Keratinocyte (primary cell): Measurements from ENCODE around the gene USH2A. TPM values are rescaled to one million over a fixed set of nuclear protein-coding genes. Genes with fewer than 3 reads are reported as not detected.

ENCODE experiments used
- DNase-seq: peaks from one replicate; pipeline ENCODE4 v3.0.0-alpha.2; 2011; ENCODE audit warnings: low read depth, missing footprints, low spot score
- FAIRE-seq: peaks from 2 replicates; lab custom pipeline; 2011; peaks lifted over from hg19 to GRCh38; lab: Jason Lieb, UNC
- H2AFZ ChIP-seq: 2 replicates; pipeline ENCODE4 v1.6.0; 2012; ENCODE audit warnings: low read length, control low read depth, inconsistent platforms; ENCODE audit not compliant: control insufficient read depth
- H3K27ac ChIP-seq: 2 replicates; pipeline ENCODE4 v1.5.1; 2011; ENCODE audit warnings: low read length; ENCODE audit not compliant: control insufficient read depth, insufficient read depth
- H3K27me3 ChIP-seq: 3 replicates; pipeline ENCODE4 v1.6.0; 2011; ENCODE audit warnings: low read length; ENCODE audit not compliant: control insufficient read depth, insufficient read depth; ENCODE audit errors: extremely low read depth
- H3K36me3 ChIP-seq, 2 experiments: 2 replicates in 1 of 2; 3 replicates in 1 of 2; pipeline ENCODE4 v1.5.1; 2011; ENCODE audit warnings: low read length in 2 of 2, mild to moderate bottlenecking in 1 of 2; ENCODE audit not compliant: control insufficient read depth in 2 of 2, insufficient read depth in 2 of 2; ENCODE audit errors: extremely low read depth in 1 of 2
- H3K4me1 ChIP-seq: 3 replicates; pipeline ENCODE4 v1.5.1; 2011; ENCODE audit warnings: low read length; ENCODE audit not compliant: control insufficient read depth, insufficient read depth; ENCODE audit errors: extremely low read depth
- H3K4me2 ChIP-seq: 3 replicates; pipeline ENCODE4 v1.6.0; 2011; ENCODE audit warnings: low read depth, low read length; ENCODE audit not compliant: control insufficient read depth, insufficient read depth; ENCODE audit errors: extremely low read depth
- H3K4me3 ChIP-seq, 3 experiments: fragments of 200-600 bp in 1 of 3; sonication (generic) in 1 of 3; 2 replicates in 2 of 3; 3 replicates in 1 of 3; pipeline ENCODE4 v1.5.1; 2011 to 2016; ENCODE audit warnings: low read length in 3 of 3, mild to moderate bottlenecking in 3 of 3, control low read depth in 2 of 3, inconsistent platforms in 1 of 3, low read depth in 1 of 3, mixed read lengths in 1 of 3, mixed run types in 1 of 3, moderate library complexity in 1 of 3; ENCODE audit not compliant: control insufficient read depth in 2 of 3, insufficient read depth in 2 of 3; ENCODE audit errors: extremely low read depth in 1 of 3
- H3K79me2 ChIP-seq: 2 replicates; pipeline ENCODE4 v1.6.0; 2012; ENCODE audit warnings: low read length; ENCODE audit not compliant: control insufficient read depth, insufficient read depth
- H3K9ac ChIP-seq: 3 replicates; pipeline ENCODE4 v1.6.0; 2011; ENCODE audit warnings: low read length; ENCODE audit not compliant: control insufficient read depth, insufficient read depth; ENCODE audit errors: extremely low read depth
- H3K9me1 ChIP-seq: 3 replicates; pipeline ENCODE4 v1.6.0; 2011; ENCODE audit warnings: low read length; ENCODE audit not compliant: control insufficient read depth, insufficient read depth; ENCODE audit errors: extremely low read depth
- H3K9me3 ChIP-seq: 2 replicates; pipeline ENCODE4 v1.5.1; 2012; ENCODE audit warnings: low read depth, low read length; ENCODE audit not compliant: control insufficient read depth
- H4K20me1 ChIP-seq: 3 replicates; pipeline ENCODE4 v1.6.0; 2011; ENCODE audit warnings: low read length; ENCODE audit not compliant: control insufficient read depth, insufficient read depth; ENCODE audit errors: extremely low read depth
- EZH2 ChIP-seq: IDR thresholded peaks from one replicate; pipeline ENCODE4 v1.6.1; 2012; ENCODE audit warnings: inconsistent platforms, mild to moderate bottlenecking, low read length, moderate library complexity
- dilution Hi-C: fragments of 300-500 bp; cut with MboI; formaldehyde crosslinking; loops from one replicate; pipeline ENCODE4 v1.7.0; 2020; ENCODE audit warnings: low sequenced_read_pairs; ENCODE audit not compliant: extremely low pct_ligation_motif_present
- polyA plus RNA-seq, 5 experiments: library from polyadenylated mRNA; depleted of rRNA in 3 of 5; stranded (reverse) in 3 of 5; stranded (forward) in 1 of 5; unstranded in 1 of 5; fragments of >200 nt; gene quantifications; 1 replicate in 1 of 5; 2 replicates in 3 of 5; 3 replicates in 1 of 5; pipeline versions ENCODE4 v1.2.1 to v1.2.3, GENCODE V29; 2011 to 2012; ENCODE audit warnings: missing spikeins in 2 of 5, low read depth in 1 of 5, low replicate concordance in 1 of 5
- TF ChIP-seq, protein P1 (sequence below), 3 experiments: IDR thresholded peaks in 1 of 3; conservative IDR thresholded peaks in 1 of 3; optimal IDR thresholded peaks in 1 of 3; 2 replicates in 2 of 3; 3 replicates in 1 of 3; pipeline versions ENCODE3 to v1.5.1; 2011; ENCODE audit warnings: low read length in 3 of 3, mild to moderate bottlenecking in 3 of 3, moderate library complexity in 2 of 3, control low read depth in 1 of 3, inconsistent platforms in 1 of 3; ENCODE audit not compliant: insufficient read depth in 2 of 3; ENCODE audit errors: extremely low read depth in 1 of 3

USH2A gene
- polyA plus RNA-seq, 1 donor (not counting 4 experiments of a cell fraction or from before 2014, with no cell fraction given) = not detected

DNA sequence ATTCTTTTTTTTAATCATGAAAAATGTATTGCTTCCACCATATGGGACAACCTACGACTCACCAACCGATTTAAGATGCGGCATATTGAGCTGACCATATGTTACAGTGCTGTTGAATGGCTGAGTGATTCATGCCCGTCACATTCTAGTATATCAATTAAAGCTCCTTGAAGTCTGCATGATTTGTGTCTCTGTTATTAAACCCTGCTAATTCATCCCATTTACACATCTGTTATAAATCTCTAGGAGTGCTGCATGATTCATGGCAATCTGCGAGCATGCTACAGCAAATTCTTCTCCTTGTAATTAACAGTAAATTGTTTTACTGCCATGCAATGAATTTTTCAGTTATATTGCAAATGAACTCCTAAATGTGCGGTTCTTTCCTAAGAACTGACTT lies 239.8 kb downstream of the USH2A start:
- H3K9me3 ChIP-seq = no peaks in the 10 kb centered on the region
- dilution Hi-C loops = no loop called here
- peak overlapping the region in 1 of 3 experiments; percentile 30 for H3K4me3 ChIP-seq
- no peak for TF ChIP-seq EZH2
- TF ChIP-seq, protein P1, sequence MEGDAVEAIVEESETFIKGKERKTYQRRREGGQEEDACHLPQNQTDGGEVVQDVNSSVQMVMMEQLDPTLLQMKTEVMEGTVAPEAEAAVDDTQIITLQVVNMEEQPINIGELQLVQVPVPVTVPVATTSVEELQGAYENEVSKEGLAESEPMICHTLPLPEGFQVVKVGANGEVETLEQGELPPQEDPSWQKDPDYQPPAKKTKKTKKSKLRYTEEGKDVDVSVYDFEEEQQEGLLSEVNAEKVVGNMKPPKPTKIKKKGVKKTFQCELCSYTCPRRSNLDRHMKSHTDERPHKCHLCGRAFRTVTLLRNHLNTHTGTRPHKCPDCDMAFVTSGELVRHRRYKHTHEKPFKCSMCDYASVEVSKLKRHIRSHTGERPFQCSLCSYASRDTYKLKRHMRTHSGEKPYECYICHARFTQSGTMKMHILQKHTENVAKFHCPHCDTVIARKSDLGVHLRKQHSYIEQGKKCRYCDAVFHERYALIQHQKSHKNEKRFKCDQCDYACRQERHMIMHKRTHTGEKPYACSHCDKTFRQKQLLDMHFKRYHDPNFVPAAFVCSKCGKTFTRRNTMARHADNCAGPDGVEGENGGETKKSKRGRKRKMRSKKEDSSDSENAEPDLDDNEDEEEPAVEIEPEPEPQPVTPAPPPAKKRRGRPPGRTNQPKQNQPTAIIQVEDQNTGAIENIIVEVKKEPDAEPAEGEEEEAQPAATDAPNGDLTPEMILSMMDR (optimal IDR thresholded peaks at IDR 0.05 in 1 of 3, IDR thresholded peaks at IDR 0.05 in 1 of 3, conservative IDR thresholded peaks at IDR 0.05 in 1 of 3; ENCODE audit: extremely low read depth in 1 of 3, insufficient read depth in 2 of 3, low read length in 3 of 3) = no peak
- H3K4me2 ChIP-seq = no peak overlapping the region
- no peaks in the 10 kb centered on the region for H3K36me3 ChIP-seq
- no peaks in the 10 kb centered on the region for H3K79me2 ChIP-seq
- DNase-seq (no peak), FAIRE-seq (peak; percentile 17)
- no peaks in the 10 kb centered on the region for H4K20me1 ChIP-seq
- no peaks in the 10 kb centered on the region for H3K9me1 ChIP-seq
- H2AFZ ChIP-seq = no peak overlapping the region
- H3K4me1 ChIP-seq = no peaks in the 10 kb centered on the region
- peaks cover 2% of the 10 kb centered on the region for H3K27me3 ChIP-seq
- no peak overlapping the region for H3K27ac ChIP-seq
- no peak overlapping the region for H3K9ac ChIP-seq

DNA sequence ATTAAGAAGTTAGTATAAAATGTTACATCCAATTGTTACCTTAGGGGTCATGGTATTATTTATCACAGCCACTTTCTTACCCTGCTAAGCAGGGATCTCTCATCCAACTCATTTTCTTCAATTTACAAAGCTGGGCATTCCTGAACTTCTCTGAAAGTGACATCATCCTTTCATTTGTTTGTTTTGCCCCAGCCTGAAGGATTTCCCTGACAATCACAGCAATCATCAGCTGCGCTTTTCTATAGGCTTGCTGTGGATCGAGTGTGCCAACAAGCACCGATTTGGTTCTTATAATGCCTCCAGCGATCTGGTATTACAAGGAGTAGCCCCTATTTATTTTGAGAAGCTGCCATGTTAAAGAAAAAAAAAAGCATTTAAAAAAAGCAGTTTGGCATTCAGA lies 240.2 kb downstream of the USH2A start:
- FAIRE-seq = no peak
- H3K36me3 ChIP-seq = no peaks in the 10 kb centered on the region
- H3K27ac ChIP-seq = no peak overlapping the region
- H3K4me1 ChIP-seq = no peaks in the 10 kb centered on the region
- no peak overlapping the region for H3K9ac ChIP-seq
- no peak for TF ChIP-seq EZH2
- TF ChIP-seq, protein P1 (optimal IDR thresholded peaks at IDR 0.05 in 1 of 3, IDR thresholded peaks at IDR 0.05 in 1 of 3, conservative IDR thresholded peaks at IDR 0.05 in 1 of 3; ENCODE audit: extremely low read depth in 1 of 3, insufficient read depth in 2 of 3, low read length in 3 of 3) = no peak
- H3K27me3 ChIP-seq = peaks cover 2% of the 10 kb centered on the region
- H3K79me2 ChIP-seq = no peaks in the 10 kb centered on the region
- H3K9me1 ChIP-seq = no peaks in the 10 kb centered on the region
- no peaks in the 10 kb centered on the region for H3K9me3 ChIP-seq
- peak overlapping the region in 1 of 3 experiments; percentile 30 for H3K4me3 ChIP-seq
- no peaks in the 10 kb centered on the region for H4K20me1 ChIP-seq
- H2AFZ ChIP-seq = no peak overlapping the region
- no peak overlapping the region for H3K4me2 ChIP-seq
- DNase-seq = no peak
- dilution Hi-C loops = no loop called here
